ENCODE data around the gene RAB20. TPM values are rescaled to one million over a fixed set of nuclear protein-coding genes. Genes with fewer than 3 reads are reported as not detected.
"Not testable (repeated sequence)": the region's sequence is repeated elsewhere in the genome, so short reads cannot be mapped to it uniquely, and the experiment has no call there.

The RAB20 gene
- total RNA-seq, 1 donor from 2014 or later: 2.8 TPM

DNA sequence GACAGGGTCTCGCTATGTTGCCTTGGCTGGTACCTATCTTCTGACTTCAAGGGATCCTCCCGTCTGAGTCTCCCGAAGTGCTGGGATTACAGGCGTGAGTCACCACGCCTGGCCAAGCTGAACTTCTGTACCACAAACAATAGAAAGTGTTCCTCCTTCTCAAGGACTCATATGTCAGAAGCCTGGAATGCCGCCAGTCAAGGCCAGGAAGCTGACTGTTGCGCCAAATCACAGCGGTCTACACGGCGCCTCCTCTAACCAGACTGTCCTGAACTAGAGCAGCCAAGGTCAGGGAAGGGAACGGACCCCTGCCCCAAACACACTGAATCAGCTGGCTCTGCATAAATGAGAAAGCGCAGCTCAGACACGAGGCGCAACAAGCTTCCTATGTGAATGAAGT, 14.6 kb downstream of the RAB20 start:
- H3K4me1 Mint-ChIP-seq (ENCODE audit: low read depth): no peaks in the 10 kb centered on the region
- H3K27me3 Mint-ChIP-seq (ENCODE audit: low read depth): no peaks in the 10 kb centered on the region
- H3K4me3 Mint-ChIP-seq (ENCODE audit: low read depth): no peak overlapping the region
- H3K27ac Mint-ChIP-seq: no peak overlapping the region
- H3K36me3 Mint-ChIP-seq (ENCODE audit: low read depth): no peaks in the 10 kb centered on the region
- DNase-seq (ENCODE audit: low spot score): no peak
- peaks cover 4% of the 10 kb centered on the region for H3K9me3 Mint-ChIP-seq
- intact Hi-C loops (cut with micrococcal nuclease): no loop called here

DNA sequence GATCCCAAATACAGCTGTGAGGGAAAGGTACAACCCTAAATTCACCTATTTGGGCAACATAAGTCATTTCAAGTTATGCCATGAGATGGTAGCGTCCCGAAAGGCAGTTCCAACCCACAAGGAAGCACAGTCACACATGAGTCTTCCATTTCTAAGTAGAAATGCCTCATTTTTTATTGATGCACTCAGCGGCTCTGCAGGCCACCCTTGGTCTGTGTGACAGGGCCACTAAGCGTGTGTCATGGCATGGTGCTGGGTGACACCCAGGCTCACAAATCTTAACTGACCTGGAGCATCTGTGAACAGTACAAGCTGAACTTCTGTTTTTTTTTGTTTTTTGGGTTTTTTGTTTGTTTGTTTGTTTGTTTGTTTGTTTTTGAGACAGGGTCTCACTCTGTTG, 15.1 kb downstream of the RAB20 start:
- H3K4me3 Mint-ChIP-seq (ENCODE audit: low read depth): no peak overlapping the region
- no peak for DNase-seq (ENCODE audit: low spot score)
- H3K4me1 Mint-ChIP-seq (ENCODE audit: low read depth): no peaks in the 10 kb centered on the region
- H3K27me3 Mint-ChIP-seq (ENCODE audit: low read depth): no peaks in the 10 kb centered on the region
- H3K27ac Mint-ChIP-seq: no peak overlapping the region
- H3K36me3 Mint-ChIP-seq (ENCODE audit: low read depth): no peaks in the 10 kb centered on the region
- intact Hi-C loops (cut with micrococcal nuclease): no loop called here
- H3K9me3 Mint-ChIP-seq: peaks cover 4% of the 10 kb centered on the region

DNA sequence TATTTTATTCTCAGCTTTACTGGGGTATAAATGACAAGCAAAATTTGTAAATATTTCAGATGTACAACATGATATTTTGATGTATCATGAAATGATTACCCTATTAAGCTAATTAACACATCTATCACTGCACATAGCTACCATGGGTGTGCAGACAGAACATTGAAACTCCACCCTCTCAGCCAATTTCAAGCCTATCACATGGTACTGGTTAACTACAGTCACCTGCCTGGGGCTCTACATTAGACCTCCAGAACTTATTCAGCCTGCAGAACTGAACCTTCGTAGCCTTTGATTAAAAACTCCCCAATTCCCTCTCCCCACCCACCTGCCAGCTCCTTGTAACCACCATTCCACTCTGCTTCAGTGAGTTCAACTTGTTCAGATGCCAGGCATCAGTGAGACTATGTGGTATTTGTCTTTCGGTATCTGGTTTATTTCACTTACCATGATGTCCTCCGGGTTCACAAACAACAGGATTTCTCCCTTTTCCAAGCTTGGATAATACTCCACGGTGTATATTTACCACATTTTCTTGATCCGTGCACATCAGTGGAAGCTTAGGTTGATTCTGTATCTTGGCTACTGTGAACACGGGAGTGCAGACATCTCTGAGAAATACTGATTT, 19.2 kb downstream of the RAB20 start:
- Mint-ChIP-seq H3K4me1 (ENCODE audit: low read depth) (no peaks in the 10 kb centered on the region), H3K27ac (no peak overlapping the region), H3K27me3 (ENCODE audit: low read depth) (no peaks in the 10 kb centered on the region), H3K9me3 (peaks cover 4% of the 10 kb centered on the region), H3K4me3 (ENCODE audit: low read depth) (no peak overlapping the region), H3K36me3 (ENCODE audit: low read depth) (no peaks in the 10 kb centered on the region)
- DNase-seq (ENCODE audit: low spot score): no peak
- intact Hi-C loops (cut with micrococcal nuclease): no loop called here

DNA sequence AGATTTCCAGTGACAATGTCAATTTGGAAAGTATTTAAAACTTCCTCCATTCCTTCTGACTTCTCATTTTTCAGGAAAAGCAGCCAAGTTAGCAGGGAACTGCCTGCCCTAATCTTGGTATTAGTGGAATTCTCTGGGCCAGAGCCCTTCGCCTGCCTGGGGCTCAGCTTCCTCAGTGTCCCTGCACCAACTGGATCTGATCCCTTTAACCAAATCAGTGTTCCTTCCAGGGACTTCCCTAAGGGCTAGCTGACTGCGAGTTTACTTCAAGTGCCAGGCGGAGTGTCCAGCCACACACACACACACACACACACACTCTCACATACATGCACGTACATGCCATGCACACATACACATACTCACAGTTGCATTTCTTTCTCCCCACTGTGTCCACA, 20.0 kb downstream of the RAB20 start:
- Mint-ChIP-seq H3K36me3 (ENCODE audit: low read depth) (no peaks in the 10 kb centered on the region), H3K4me3 (ENCODE audit: low read depth) (no peak overlapping the region), H3K9me3 (peaks cover 4% of the 10 kb centered on the region), H3K4me1 (ENCODE audit: low read depth) (no peaks in the 10 kb centered on the region), H3K27ac (no peak overlapping the region), H3K27me3 (ENCODE audit: low read depth) (no peaks in the 10 kb centered on the region)
- intact Hi-C loops (cut with micrococcal nuclease): no loop called here
- DNase-seq (ENCODE audit: low spot score): no peak

DNA sequence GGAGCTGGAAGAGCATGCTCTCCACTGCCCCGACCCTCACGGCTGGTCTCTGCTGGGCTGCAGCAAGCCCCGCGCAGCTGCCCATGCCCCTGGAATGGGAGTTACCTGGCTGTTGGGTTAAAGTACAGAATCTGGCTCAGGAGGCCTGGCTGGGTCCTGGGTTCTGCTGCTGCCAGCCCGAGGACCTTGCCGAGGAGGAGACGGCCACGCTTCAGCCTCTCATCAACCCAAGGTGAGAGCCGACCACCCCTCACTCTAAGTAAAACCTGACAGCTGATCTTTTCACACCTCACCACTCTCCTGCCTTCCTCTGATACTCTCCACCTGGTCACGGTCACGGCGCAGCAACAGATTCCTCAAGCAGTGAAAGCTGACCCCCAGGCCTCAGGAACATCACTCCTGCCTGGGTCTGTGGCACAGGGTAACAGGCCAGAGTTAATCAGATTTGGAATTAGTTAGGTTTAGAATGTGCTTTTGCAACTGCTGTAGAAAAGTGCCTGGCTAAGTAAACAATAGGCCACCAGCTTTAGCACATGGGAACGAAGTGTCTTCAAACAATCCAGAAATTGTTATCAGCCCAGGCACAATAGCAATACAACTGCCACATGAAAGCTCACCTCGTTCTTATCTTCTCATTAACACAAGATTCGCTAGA, 20.5 kb downstream of the RAB20 start:
- H3K4me3 Mint-ChIP-seq (ENCODE audit: low read depth): no peak overlapping the region
- intact Hi-C loops (cut with micrococcal nuclease): no loop called here
- peaks cover 4% of the 10 kb centered on the region for H3K9me3 Mint-ChIP-seq
- DNase-seq (ENCODE audit: low spot score): no peak
- H3K4me1 Mint-ChIP-seq (ENCODE audit: low read depth): peaks cover 4% of the 10 kb centered on the region
- no peak overlapping the region for H3K27ac Mint-ChIP-seq
- no peaks in the 10 kb centered on the region for H3K36me3 Mint-ChIP-seq (ENCODE audit: low read depth)
- H3K27me3 Mint-ChIP-seq (ENCODE audit: low read depth): no peaks in the 10 kb centered on the region

DNA sequence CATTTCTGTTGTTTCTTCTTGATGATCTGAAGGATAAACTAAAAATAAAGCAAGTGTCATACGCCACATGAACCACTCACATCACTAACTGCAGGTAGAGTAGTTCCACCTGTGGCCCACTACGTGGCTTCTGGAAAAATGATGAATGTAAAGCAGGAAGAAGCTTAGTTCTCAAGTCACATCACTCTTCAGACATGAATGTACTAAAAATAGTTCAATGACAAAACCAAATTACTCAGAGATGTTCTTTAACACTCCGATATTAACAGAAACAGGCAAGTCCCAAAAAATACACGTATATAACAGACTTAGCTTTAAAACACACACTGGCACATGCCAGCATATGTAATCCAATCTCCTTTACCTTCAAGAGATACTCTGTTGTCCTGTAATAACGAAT, 21.6 kb downstream of the RAB20 start:
- no peak for DNase-seq (ENCODE audit: low spot score)
- Mint-ChIP-seq H3K36me3 (ENCODE audit: low read depth) (no peaks in the 10 kb centered on the region), H3K4me3 (ENCODE audit: low read depth) (no peak overlapping the region), H3K9me3 (peaks cover 2% of the 10 kb centered on the region), H3K4me1 (ENCODE audit: low read depth) (peaks cover 4% of the 10 kb centered on the region), H3K27ac (no peak overlapping the region), H3K27me3 (ENCODE audit: low read depth) (no peaks in the 10 kb centered on the region)
- intact Hi-C loops (cut with micrococcal nuclease): no loop called here

DNA sequence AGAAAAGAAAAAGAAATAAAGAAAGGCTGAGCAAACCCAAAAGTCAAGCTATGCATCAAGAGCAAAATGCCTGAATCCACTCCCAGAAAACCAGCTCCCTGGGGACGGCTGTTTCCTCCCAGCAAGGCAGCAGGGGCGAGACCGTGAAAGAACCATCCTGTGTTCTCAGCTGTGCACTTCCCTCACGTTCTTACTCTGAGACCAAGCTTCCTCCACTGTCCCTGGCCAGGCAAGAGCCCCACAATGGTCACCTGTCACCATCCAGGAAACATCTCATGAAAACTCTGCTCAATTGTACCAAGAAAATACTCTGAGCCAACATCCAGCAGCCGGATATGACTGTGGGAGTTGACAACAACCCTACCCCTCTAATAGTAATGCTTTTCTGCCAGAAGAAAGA, 22.9 kb downstream of the RAB20 start:
- no peak for DNase-seq (ENCODE audit: low spot score)
- intact Hi-C loops (cut with micrococcal nuclease): no loop called here
- H3K36me3 Mint-ChIP-seq (ENCODE audit: low read depth): no peaks in the 10 kb centered on the region
- H3K27me3 Mint-ChIP-seq (ENCODE audit: low read depth): no peaks in the 10 kb centered on the region
- peaks cover 4% of the 10 kb centered on the region for H3K4me1 Mint-ChIP-seq (ENCODE audit: low read depth)
- H3K9me3 Mint-ChIP-seq: no peaks in the 10 kb centered on the region
- no peak overlapping the region for H3K4me3 Mint-ChIP-seq (ENCODE audit: low read depth)
- H3K27ac Mint-ChIP-seq: no peak overlapping the region

DNA sequence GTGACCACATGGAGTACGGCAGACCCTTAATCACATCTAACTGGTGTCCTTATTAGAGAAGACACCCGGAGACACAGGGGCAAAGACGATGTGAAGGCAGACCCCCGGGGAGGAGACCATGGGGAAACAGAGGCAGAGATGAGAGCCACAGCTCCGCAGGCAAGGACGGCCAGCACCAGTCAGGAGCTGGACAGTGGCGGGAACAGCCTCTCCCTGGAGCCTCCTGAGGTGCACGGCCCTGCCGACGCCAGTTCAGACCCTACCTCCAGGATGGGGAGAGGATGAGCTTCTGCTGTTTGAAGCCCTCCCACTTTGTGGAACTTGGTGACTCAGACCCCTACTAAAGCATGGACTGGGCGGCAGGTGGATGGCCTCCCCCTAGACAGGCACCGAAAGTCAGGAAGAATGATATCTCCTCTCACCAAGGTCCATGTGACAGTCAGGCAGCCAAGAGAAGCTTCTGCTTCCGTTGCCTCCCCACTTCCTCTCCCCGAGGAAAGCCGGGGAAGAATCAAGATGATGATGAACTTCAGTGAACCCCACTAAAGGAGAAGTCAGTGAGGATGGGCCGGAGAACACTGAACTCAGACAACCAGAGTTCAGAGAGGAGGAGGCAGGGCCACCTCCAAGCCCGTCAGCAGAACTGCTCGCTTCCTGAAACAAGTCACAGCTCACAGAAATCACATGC, 25.4 kb downstream of the RAB20 start:
- intact Hi-C loops (cut with micrococcal nuclease): no loop called here
- Mint-ChIP-seq H3K4me1 (ENCODE audit: low read depth) (peaks cover 4% of the 10 kb centered on the region), H3K4me3 (ENCODE audit: low read depth) (no peak overlapping the region), H3K27ac (no peak overlapping the region), H3K9me3 (no peaks in the 10 kb centered on the region), H3K27me3 (ENCODE audit: low read depth) (no peaks in the 10 kb centered on the region), H3K36me3 (ENCODE audit: low read depth) (no peaks in the 10 kb centered on the region)
- DNase-seq (ENCODE audit: low spot score): no peak

DNA sequence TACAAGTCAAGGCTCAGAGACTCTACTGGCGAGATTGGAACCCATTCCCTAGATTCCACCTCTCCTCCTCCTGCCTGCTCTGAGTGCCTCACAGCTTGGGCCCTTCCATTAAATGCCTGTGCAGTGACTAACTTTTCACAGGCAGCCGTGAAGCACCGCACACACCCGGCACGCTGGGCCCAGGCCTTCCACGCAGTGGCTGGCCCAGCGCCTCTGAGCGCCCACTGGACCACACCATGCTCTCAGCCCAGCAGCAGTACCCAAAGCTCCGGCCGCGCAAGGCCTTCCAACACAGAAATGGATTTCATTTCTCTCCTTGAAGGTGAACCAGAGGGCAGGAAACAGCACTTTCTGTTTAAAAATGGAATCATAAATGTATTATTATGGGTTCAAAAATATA, 26.0 kb downstream of the RAB20 start:
- Mint-ChIP-seq H3K36me3 (ENCODE audit: low read depth) (no peaks in the 10 kb centered on the region), H3K4me1 (ENCODE audit: low read depth) (peaks cover 4% of the 10 kb centered on the region), H3K4me3 (ENCODE audit: low read depth) (no peak overlapping the region), H3K27ac (no peak overlapping the region), H3K27me3 (ENCODE audit: low read depth) (no peaks in the 10 kb centered on the region), H3K9me3 (no peaks in the 10 kb centered on the region)
- no peak for DNase-seq (ENCODE audit: low spot score)
- intact Hi-C loops (cut with micrococcal nuclease): no loop called here

DNA sequence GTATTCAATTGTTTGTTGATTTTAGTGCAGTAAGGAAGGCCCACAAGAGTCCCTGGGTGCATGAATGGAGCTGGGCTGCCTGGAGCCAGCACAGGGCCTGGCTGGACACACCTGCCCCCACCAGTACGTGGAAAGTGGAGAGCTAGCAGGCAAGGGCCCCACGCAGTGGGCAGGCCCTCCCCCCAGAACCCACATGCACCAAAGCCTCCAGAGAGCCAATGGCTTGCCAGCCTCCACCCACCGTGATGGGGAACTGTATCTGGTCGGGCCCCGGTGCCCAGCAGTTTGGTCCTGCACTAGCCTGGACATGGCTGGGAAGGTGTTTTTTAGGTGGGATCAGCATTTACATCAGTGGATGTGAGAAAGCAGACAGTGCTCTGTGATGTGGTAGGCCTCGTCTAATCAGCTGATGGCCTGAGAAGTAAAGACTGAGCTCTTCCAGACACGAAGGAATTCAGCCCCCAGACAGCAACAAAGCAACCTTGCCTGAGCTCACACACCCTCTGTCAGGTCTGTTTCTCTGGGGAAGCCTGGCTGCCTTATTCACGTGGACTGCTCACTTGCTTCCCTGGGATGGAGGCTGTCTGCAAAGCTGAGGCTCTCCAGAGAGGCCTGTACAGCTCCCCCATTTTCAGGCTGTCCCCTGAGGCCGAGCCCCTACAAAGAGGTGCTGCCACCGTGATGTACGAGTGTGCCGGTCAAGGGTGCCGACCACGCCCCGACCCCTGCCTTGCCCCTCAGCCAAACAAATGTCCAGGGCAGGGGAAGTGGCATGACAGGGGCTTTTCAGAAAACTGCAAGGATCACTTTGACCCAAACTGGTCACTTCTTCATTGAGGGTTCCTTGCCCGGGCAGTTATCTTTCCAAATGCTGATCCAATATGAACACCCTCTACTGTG, 27.5 kb downstream of the RAB20 start:
- H3K9me3 Mint-ChIP-seq: no peaks in the 10 kb centered on the region
- H3K4me1 Mint-ChIP-seq (ENCODE audit: low read depth): peaks cover 4% of the 10 kb centered on the region
- DNase-seq (ENCODE audit: low spot score): no peak
- H3K36me3 Mint-ChIP-seq (ENCODE audit: low read depth): no peaks in the 10 kb centered on the region
- intact Hi-C loops (cut with micrococcal nuclease): no loop called here
- H3K4me3 Mint-ChIP-seq (ENCODE audit: low read depth): no peak overlapping the region
- H3K27ac Mint-ChIP-seq: no peak overlapping the region
- H3K27me3 Mint-ChIP-seq (ENCODE audit: low read depth): no peaks in the 10 kb centered on the region

DNA sequence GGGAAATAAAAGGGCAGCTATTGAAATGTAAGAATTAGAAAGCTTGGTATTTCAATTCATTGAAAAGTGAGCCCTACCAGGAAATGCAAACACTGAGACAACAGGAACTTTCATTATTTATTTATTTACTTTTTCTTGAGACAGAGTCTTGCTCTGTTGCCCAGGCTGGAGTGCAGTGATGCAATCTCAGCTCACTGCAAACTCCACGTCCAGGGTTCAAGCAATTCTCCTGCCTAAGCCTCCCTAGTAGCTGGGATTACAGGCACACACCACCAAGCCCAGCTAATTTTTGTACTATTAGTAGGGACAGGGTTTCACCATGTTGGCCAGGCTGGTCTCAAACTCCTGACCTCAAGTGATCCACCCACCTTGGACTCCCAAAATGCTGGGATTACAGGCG, 29.3 kb downstream of the RAB20 start:
- H3K36me3 Mint-ChIP-seq (ENCODE audit: low read depth); H3K4me1 Mint-ChIP-seq (ENCODE audit: low read depth); H3K27ac Mint-ChIP-seq; H3K9me3 Mint-ChIP-seq; DNase-seq (ENCODE audit: low spot score); H3K4me3 Mint-ChIP-seq (ENCODE audit: low read depth); H3K27me3 Mint-ChIP-seq (ENCODE audit: low read depth); intact Hi-C loops (cut with micrococcal nuclease): not testable (repeated sequence)

DNA sequence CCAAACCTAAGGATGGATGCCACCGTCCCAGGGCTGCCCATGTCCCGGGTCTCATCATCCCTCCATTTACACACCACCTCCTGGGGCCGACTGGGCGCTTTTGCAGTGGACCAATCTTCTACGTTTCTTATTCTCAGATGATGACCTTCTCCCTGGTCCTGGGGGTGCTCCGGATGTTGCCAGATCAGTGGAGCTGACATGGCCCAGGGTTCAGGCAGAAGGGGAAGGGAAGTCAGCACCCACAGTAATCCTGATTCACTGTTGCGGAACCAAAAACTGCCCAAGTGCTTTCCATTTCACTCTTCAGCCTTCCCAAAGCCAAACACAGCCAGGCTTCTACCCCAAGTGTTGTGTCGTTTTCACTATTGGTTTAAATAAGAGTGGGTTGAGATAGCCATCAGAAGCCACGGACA, 29.8 kb downstream of the RAB20 start:
- no peak for DNase-seq (ENCODE audit: low spot score)
- Mint-ChIP-seq H3K9me3 (no peaks in the 10 kb centered on the region), H3K4me1 (ENCODE audit: low read depth) (peaks cover 4% of the 10 kb centered on the region), H3K27ac (no peak overlapping the region), H3K4me3 (ENCODE audit: low read depth) (no peak overlapping the region), H3K27me3 (ENCODE audit: low read depth) (no peaks in the 10 kb centered on the region), H3K36me3 (ENCODE audit: low read depth) (no peaks in the 10 kb centered on the region)
- intact Hi-C loops (cut with micrococcal nuclease): no loop called here

DNA sequence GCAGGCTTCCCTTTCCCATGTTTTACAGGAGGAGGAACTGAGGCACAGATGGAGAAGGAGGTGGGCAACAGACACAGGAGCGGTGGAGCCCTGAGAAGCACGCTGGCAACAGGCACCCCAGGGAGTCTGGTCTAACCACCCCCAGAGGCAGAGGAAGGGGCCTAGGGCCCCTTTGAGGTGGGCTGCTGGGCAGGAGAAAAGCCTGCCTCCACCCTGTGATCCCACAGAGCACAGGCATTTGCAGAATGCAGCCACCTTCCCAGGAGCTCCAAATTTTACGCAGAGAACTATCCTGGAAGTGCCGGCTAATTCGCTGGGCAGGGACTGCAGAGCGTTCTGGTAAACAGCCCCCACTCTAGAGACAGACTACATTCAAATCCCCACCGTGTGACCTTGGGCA, 30.4 kb downstream of the RAB20 start:
- DNase-seq (ENCODE audit: low spot score): no peak
- Mint-ChIP-seq H3K27ac (no peak overlapping the region), H3K9me3 (no peaks in the 10 kb centered on the region), H3K4me1 (ENCODE audit: low read depth) (peaks cover under 1% of the 10 kb centered on the region), H3K36me3 (ENCODE audit: low read depth) (no peaks in the 10 kb centered on the region), H3K27me3 (ENCODE audit: low read depth) (no peaks in the 10 kb centered on the region), H3K4me3 (ENCODE audit: low read depth) (no peak overlapping the region)
- intact Hi-C loops (cut with micrococcal nuclease): no loop called here

Data from activated T-helper 2 cell treated with anti-CD3 and anti-CD28 coated beads, Interferon-gamma antibody, Interleukin-2, Interleukin-4, amounts not matched to agents 10 μg/mL and 5 μg/mL and 100 μg/mL, durations not matched to agents 14 hours and 24 hours and 36 hours (primary cell).